ENCODE results near the gene NUDT13.

DNA sequence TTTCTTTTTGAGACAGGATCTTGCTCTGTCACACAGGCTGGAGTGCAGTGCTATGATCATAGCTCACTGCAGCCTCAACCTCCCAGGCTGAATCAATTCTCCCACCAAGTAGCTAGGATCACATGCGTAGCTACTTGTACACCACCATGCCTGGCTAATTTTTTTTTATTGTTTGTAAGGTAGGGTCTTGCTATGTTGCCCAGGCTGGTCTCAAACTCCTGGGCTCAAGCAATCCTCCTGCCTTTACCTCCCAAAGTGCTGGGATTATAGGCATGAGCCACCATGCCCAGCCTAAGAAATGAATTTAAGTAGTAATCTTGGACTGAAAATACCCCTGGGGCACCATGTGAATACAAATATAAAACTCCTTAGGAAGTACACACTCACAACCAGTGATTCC is 5.8 kb downstream of the NUDT13 start:
- TF ChIP-seq POLR2AphosphoS5 (IDR thresholded peaks at IDR 0.05), result no peak
- TF ChIP-seq, protein P1, sequence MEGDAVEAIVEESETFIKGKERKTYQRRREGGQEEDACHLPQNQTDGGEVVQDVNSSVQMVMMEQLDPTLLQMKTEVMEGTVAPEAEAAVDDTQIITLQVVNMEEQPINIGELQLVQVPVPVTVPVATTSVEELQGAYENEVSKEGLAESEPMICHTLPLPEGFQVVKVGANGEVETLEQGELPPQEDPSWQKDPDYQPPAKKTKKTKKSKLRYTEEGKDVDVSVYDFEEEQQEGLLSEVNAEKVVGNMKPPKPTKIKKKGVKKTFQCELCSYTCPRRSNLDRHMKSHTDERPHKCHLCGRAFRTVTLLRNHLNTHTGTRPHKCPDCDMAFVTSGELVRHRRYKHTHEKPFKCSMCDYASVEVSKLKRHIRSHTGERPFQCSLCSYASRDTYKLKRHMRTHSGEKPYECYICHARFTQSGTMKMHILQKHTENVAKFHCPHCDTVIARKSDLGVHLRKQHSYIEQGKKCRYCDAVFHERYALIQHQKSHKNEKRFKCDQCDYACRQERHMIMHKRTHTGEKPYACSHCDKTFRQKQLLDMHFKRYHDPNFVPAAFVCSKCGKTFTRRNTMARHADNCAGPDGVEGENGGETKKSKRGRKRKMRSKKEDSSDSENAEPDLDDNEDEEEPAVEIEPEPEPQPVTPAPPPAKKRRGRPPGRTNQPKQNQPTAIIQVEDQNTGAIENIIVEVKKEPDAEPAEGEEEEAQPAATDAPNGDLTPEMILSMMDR (IDR thresholded peaks at IDR 0.05), result no peak
- no peak for TF ChIP-seq EP300 (IDR thresholded peaks at IDR 0.05)

All from gastroesophageal sphincter (tissue), 3 donors.